ENCODE measurements around the gene GRK5.
A peak's percentile ranks its signal among the peaks of the same experiment; 100 is the strongest.

GRK5 gene

DNA sequence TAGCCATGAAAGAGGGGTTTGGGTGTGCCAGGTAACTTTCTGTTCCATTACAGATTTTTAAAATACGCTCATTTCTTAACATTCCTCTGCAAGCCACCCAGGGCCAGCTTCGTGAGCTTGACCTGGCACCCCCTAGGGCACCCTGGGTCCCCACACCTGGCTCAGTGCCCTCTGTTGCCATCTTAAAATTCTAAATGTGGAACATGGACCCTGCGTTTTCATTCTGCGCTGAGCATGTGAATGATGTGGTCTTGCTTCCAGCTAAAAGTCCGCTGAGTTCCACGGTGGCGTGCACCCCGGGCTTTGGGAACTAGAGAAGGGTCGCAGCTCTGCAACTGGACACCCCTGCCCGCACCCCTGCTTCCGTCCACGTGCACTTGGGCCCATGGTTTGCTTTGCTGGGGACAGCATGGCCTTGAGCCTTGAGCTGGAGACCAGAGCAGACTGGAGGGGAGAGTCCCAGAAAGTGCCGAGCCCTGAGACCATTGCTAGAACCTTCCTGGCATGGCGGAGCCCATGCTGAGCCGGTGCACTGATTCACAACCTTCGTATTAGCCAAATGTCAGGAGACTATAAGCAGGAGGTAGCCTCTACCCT, 244.0 kb downstream of the GRK5 start:
- peaks cover 7% of the 10 kb centered on the region for H3K36me3 Mint-ChIP-seq (ENCODE audit: insufficient read depth)
- ATAC-seq (replicated peaks; ENCODE audit: extremely low read depth, poor library complexity, severe bottlenecking) (no peak), DNase-seq (ENCODE audit: low spot score in 2 of 2) (no peak)
- H3K27me3 Mint-ChIP-seq, result no peaks in the 10 kb centered on the region
- H3K4me1 Mint-ChIP-seq, result no peaks in the 10 kb centered on the region
- H3K27ac Mint-ChIP-seq (ENCODE audit: low read depth), result no peak overlapping the region
- no peak overlapping the region for H3K4me3 Mint-ChIP-seq
- H3K9me3 Mint-ChIP-seq, result no peaks in the 10 kb centered on the region

DNA sequence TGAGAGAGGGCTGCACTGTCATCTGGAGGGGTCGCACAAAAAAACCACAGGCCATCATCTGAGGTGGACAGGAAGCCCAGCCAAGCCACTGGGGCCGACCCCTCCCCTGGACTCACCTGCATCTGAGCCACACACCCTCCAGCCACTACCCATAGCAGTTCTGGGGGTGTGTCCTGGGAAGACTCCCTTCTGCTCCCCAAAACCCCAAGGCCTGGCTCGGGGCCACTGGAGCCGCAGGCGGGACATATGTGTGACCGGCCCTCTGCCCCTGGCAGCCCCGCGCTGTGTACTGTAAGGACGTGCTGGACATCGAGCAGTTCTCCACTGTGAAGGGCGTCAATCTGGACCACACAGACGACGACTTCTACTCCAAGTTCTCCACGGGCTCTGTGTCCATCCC, 245.0 kb downstream of the GRK5 start:
- H3K27me3 Mint-ChIP-seq, result no peaks in the 10 kb centered on the region
- no peak overlapping the region for H3K4me3 Mint-ChIP-seq
- no peak for DNase-seq (ENCODE audit: low spot score in 2 of 2)
- no peak overlapping the region for H3K27ac Mint-ChIP-seq (ENCODE audit: low read depth)
- no peak for ATAC-seq (replicated peaks; ENCODE audit: extremely low read depth, poor library complexity, severe bottlenecking)
- peaks cover 7% of the 10 kb centered on the region for H3K36me3 Mint-ChIP-seq (ENCODE audit: insufficient read depth)
- H3K4me1 Mint-ChIP-seq, result no peaks in the 10 kb centered on the region
- no peaks in the 10 kb centered on the region for H3K9me3 Mint-ChIP-seq

DNA sequence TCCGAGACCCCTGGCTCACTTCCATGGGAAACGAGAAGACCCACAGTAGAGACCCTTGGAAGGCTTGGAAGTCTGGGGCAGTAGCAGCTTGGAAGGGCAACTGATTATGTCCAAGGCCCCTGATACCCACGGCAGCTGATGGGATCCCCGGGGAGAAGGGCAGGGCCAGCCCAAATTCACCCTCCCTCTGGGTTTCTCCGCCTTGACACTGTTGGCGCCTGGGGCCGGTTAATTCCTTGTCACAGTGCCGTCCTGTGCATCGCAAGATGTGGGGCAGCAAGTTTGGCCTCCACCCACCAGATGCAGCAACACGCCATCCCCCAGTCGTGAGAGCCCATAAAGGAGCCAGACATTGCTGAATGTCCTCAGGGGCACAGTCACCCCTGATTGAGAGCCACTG, 245.9 kb downstream of the GRK5 start:
- Mint-ChIP-seq H3K4me1 (no peaks in the 10 kb centered on the region), H3K36me3 (ENCODE audit: insufficient read depth) (peaks cover 8% of the 10 kb centered on the region), H3K27me3 (no peaks in the 10 kb centered on the region), H3K9me3 (no peaks in the 10 kb centered on the region), H3K27ac (ENCODE audit: low read depth) (no peak overlapping the region), H3K4me3 (no peak overlapping the region)
- DNase-seq (ENCODE audit: low spot score in 2 of 2), result no peak
- no peak for ATAC-seq (replicated peaks; ENCODE audit: extremely low read depth, poor library complexity, severe bottlenecking)

DNA sequence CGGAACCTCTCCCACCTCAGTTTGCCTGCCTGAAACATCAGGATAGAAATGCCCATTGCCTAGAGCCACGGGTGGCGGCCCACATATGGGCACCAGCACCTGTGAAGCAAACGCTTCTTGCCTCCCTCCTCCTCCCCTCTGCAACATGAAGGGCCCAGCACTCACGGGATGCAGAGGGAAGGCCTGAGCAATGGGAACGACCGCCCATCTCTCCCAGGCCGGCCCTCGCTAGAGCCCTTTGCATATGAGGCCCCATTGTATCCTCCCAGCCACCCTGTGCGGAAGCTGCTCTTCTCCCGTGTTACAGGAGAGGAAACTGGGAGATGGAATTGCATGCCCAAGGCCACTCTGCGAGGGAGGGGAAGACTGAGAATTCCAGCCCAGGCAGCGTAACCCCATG, 246.9 kb downstream of the GRK5 start:
- Mint-ChIP-seq H3K4me3 (no peak overlapping the region), H3K36me3 (ENCODE audit: insufficient read depth) (peaks cover 7% of the 10 kb centered on the region), H3K27me3 (no peaks in the 10 kb centered on the region), H3K27ac (ENCODE audit: low read depth) (no peak overlapping the region), H3K9me3 (no peaks in the 10 kb centered on the region), H3K4me1 (no peaks in the 10 kb centered on the region)
- ATAC-seq (replicated peaks; ENCODE audit: extremely low read depth, poor library complexity, severe bottlenecking) (no peak), DNase-seq (ENCODE audit: low spot score in 2 of 2) (no peak)

GRCh38 chr10:119454990-119455389, 247.6 kb downstream of the GRK5 start:
- H3K27ac Mint-ChIP-seq (ENCODE audit: low read depth), result no peak overlapping the region
- no peaks in the 10 kb centered on the region for H3K4me1 Mint-ChIP-seq
- DNase-seq (ENCODE audit: low spot score in 2 of 2) (no peak), ATAC-seq (replicated peaks; ENCODE audit: extremely low read depth, poor library complexity, severe bottlenecking) (no peak)
- no peaks in the 10 kb centered on the region for H3K27me3 Mint-ChIP-seq
- no peak overlapping the region for H3K4me3 Mint-ChIP-seq
- peaks cover 7% of the 10 kb centered on the region for H3K36me3 Mint-ChIP-seq (ENCODE audit: insufficient read depth)
- no peaks in the 10 kb centered on the region for H3K9me3 Mint-ChIP-seq

DNA sequence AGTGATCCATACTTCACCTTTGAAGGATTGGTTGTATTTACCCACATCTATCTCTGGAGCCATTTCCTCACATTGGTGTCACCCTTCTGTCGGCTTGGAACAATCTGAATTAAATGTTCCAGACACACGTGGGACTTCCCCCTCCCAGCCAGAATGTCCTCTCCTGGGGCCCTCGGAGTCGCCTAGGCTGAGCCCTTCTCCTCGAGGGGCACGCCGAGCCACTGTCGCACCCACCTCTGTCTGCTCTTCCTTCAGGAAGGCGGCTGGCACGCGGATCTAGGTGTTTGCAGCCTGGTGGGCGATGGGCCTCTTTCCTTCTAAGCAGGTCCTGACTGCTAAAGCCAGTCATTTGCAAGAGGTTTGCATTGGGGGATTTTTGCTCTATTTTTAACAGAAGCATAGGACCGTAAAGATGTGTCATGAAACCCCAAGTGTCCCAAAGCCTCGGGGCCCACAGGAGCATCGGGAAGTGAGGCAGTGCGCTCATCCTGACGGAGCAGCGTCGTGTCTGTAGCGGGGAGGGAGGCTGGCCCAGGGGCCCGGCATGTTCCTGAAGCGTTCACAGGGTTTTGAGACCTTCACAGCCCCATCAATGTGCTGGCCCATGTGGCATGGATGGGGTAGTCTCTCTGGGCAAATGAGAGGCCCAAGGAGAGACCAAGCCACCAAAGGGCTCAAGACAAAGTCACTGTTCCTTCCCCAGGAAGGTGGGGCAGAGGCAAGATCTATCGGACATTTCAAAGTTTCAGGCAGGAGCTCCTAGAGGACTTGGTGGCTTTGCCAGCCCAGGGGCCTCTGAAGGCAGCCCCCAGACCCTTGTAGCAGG, 248.5 kb downstream of the GRK5 start:
- H3K27ac Mint-ChIP-seq (ENCODE audit: low read depth), result no peak overlapping the region
- ATAC-seq (replicated peaks; ENCODE audit: extremely low read depth, poor library complexity, severe bottlenecking) (no peak), DNase-seq (ENCODE audit: low spot score in 2 of 2) (no peak)
- no peaks in the 10 kb centered on the region for H3K4me1 Mint-ChIP-seq
- no peaks in the 10 kb centered on the region for H3K9me3 Mint-ChIP-seq
- H3K4me3 Mint-ChIP-seq, result no peak overlapping the region
- H3K36me3 Mint-ChIP-seq (ENCODE audit: insufficient read depth), result peaks cover 7% of the 10 kb centered on the region
- H3K27me3 Mint-ChIP-seq, result no peaks in the 10 kb centered on the region

DNA sequence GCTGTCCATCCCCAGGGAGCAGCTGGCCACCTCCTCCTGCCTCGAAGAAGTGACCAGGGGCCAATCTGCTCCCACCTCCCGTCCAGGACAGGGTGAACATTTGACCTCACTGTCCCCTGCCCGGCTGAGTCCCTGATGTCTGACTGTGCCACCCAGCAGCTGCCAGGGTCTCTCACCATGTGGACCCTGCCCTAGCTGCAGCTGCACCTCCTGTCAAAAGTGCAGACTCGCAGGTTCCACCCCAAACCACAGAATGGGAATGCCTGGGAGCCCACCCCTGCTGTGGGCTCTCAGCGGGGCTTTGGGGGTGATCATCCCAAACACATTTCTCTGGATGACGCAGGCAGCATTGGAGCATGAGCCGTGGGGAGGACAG, 249.1 kb downstream of the GRK5 start:
- no peak overlapping the region for H3K4me3 Mint-ChIP-seq

GRCh38 chr10:119457966-119458766, 250.8 kb downstream of the GRK5 start:
- H3K9me3 Mint-ChIP-seq, result no peaks in the 10 kb centered on the region
- H3K27me3 Mint-ChIP-seq, result peaks cover 12% of the 10 kb centered on the region
- no peaks in the 10 kb centered on the region for H3K4me1 Mint-ChIP-seq
- H3K4me3 Mint-ChIP-seq, result no peak overlapping the region
- DNase-seq (ENCODE audit: low spot score in 2 of 2), result no peak
- H3K27ac Mint-ChIP-seq (ENCODE audit: low read depth), result no peak overlapping the region
- ATAC-seq (replicated peaks; ENCODE audit: extremely low read depth, poor library complexity, severe bottlenecking), result no peak
- peaks cover 3% of the 10 kb centered on the region for H3K36me3 Mint-ChIP-seq (ENCODE audit: insufficient read depth)

More for the DNA sequence above, 249.1 kb downstream of the GRK5 start:
- no peaks in the 10 kb centered on the region for H3K4me1 Mint-ChIP-seq
- ATAC-seq (replicated peaks; ENCODE audit: extremely low read depth, poor library complexity, severe bottlenecking) (no peak), DNase-seq (ENCODE audit: low spot score in 2 of 2) (no peak)
- H3K9me3 Mint-ChIP-seq, result no peaks in the 10 kb centered on the region
- no peak overlapping the region for H3K27ac Mint-ChIP-seq (ENCODE audit: low read depth)
- no peaks in the 10 kb centered on the region for H3K27me3 Mint-ChIP-seq
- H3K36me3 Mint-ChIP-seq (ENCODE audit: insufficient read depth), result peaks cover 3% of the 10 kb centered on the region

DNA sequence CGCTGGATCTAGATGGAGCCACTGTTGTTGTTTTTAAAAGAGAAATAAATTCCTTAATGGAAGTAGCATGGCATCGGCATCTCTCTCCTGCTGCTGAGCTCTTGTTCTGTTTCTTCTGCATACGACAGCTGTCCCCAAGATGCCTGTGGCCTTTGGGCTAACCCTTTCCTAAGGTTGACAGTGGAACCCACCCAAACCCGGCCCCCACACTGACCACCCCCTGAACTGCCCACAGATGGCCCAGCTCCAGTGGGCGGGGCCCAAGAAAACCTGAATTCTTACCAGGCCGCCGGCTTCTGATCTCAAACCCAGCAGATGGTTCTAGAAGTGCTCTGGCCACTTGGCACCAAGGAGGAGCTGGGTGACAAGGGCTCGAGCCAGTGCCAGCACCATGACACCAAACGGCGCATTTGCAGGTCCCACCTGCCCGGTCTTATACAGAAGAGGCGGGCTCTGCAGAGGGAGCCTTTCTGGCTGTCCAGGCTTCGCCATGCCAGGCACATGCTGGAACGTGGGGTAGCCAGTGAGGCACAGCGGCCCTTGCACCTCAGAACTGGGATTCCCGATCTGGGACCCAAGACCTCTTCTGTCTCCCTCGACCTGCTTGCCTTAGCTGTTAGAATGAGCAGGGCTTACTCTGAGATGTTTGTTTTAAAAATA, 252.4 kb downstream of the GRK5 start:
- no peak for ATAC-seq (replicated peaks; ENCODE audit: extremely low read depth, poor library complexity, severe bottlenecking)
- no peak for DNase-seq (ENCODE audit: low spot score in 2 of 2)
- Mint-ChIP-seq H3K36me3 (ENCODE audit: insufficient read depth) (peaks cover 2% of the 10 kb centered on the region), H3K27ac (ENCODE audit: low read depth) (no peak overlapping the region), H3K4me1 (no peaks in the 10 kb centered on the region), H3K9me3 (no peaks in the 10 kb centered on the region), H3K27me3 (peaks cover 14% of the 10 kb centered on the region), H3K4me3 (no peak overlapping the region)

DNA sequence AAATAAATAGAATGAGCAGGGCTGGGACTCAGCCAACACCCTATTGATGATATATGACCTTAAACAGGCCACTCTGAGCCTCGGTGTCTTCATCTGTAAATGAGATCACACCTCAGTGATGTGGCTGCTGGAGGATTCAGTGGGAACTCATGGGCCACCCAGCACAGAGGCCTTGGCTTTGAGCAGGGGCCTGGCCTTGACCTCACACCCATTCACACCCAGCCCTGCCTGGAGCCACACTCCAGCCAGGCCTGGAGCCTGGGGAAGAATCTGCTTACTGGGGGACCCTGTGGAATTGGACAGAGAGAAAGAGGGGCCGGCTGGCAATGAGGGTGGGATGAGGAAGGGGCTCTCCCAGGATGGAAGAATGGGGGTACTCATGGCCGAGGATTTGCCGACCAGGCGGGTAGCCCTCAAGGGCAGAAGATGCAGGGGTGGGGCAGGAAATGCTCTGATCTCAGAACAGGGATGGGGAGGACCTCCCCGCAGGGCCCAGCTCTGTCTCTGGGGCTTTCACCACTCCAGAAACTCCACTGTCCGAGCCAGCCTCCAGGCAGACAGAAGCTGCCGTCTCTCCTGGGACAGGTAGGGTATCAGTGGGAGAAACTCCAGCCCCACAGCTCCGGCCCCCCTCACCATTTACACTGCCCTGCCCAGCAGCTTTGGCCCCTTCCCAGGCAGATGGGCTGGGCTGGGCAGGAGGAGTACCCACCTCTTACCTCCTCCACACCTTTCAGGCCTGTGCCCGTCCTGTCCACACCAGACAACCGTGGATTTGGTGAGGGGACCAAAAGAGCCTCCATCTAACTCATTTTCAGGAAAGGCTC, 253.2 kb downstream of the GRK5 start:
- no peak for ATAC-seq (replicated peaks; ENCODE audit: extremely low read depth, poor library complexity, severe bottlenecking)

DNA sequence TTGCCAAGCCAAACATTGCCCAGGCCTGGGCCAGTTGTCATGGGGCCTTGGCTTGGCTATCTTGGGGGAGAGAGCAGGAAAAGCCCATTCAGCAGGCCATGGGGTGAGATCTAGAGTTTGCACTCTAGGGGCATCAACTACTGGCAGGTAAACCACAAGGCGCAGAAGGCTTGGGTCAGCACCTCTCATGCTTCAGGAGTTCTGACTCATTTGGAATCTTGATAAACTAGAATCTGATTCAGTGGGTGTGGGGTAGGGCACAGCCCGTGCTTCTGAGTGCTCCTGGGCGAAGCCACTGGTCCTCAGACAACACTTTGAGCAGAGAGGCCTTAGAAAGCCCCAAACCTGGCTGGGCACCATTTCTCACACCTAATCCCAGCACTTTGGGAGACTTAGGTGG, 254.0 kb downstream of the GRK5 start:
- H3K36me3 Mint-ChIP-seq (ENCODE audit: insufficient read depth), result peaks cover 2% of the 10 kb centered on the region
- H3K27ac Mint-ChIP-seq (ENCODE audit: low read depth), result no peak overlapping the region
- peaks cover 3% of the 10 kb centered on the region for H3K4me1 Mint-ChIP-seq
- no peak for ATAC-seq (replicated peaks; ENCODE audit: extremely low read depth, poor library complexity, severe bottlenecking)
- H3K9me3 Mint-ChIP-seq, result no peaks in the 10 kb centered on the region
- DNase-seq (ENCODE audit: low spot score in 2 of 2), result no peak
- peaks cover 14% of the 10 kb centered on the region for H3K27me3 Mint-ChIP-seq
- H3K4me3 Mint-ChIP-seq, result no peak overlapping the region

More for the DNA sequence above, 253.2 kb downstream of the GRK5 start:
- H3K9me3 Mint-ChIP-seq, result no peaks in the 10 kb centered on the region
- no peak overlapping the region for H3K27ac Mint-ChIP-seq (ENCODE audit: low read depth)
- no peaks in the 10 kb centered on the region for H3K4me1 Mint-ChIP-seq
- DNase-seq (ENCODE audit: low spot score in 2 of 2), result no peak
- no peak overlapping the region for H3K4me3 Mint-ChIP-seq
- H3K27me3 Mint-ChIP-seq, result peaks cover 14% of the 10 kb centered on the region
- H3K36me3 Mint-ChIP-seq (ENCODE audit: insufficient read depth), result peaks cover 2% of the 10 kb centered on the region

DNA sequence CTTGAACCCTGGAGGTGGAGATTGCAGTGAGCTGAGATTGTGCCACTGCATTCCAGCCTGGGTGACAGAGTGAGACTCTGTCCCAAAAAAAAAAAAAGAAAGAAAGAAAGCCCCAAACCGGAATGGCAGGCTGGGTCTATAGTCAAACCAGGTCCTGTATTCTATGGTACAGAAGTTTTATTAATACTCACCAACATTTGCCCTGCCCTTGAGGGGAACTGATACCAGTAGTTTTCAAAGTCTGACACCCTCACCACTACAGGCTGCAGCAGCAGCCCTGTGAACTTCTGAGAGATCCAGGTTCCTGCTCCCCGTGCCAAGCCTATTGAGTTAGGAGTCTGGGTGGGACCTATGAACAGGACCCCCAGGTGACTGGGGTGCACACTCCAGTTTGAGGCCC, 254.6 kb downstream of the GRK5 start:
- H3K9me3 Mint-ChIP-seq, result no peaks in the 10 kb centered on the region
- H3K27me3 Mint-ChIP-seq, result peaks cover 14% of the 10 kb centered on the region
- DNase-seq (ENCODE audit: low spot score in 2 of 2), result no peak
- peaks cover 9% of the 10 kb centered on the region for H3K4me1 Mint-ChIP-seq
- H3K27ac Mint-ChIP-seq (ENCODE audit: low read depth), result peak overlapping the region; percentile 4
- peaks cover 2% of the 10 kb centered on the region for H3K36me3 Mint-ChIP-seq (ENCODE audit: insufficient read depth)
- no peak overlapping the region for H3K4me3 Mint-ChIP-seq
- ATAC-seq (replicated peaks; ENCODE audit: extremely low read depth, poor library complexity, severe bottlenecking), result no peak
